Esophagus muscularis mucosa (tissue), 4 donors: ENCODE data around the gene MRGPRD. TPM values are rescaled to one million over a fixed set of nuclear protein-coding genes. Genes with fewer than 3 reads are reported as not detected.

ENCODE experiments used
- DNase-seq: peaks from one replicate; pipeline ENCODE4 v3.0.0-alpha.2; 2017; ENCODE audit errors: extremely low spot score
- H3K27ac ChIP-seq, 4 donors: fragments of 200-600 bp; sonication (generic); replicated peaks in 1 of 4; 1 replicate in 3 of 4; 2 replicates in 1 of 4; pipeline ENCODE4 v1.5.1; 2016 to 2019; ENCODE audit warnings: mild to moderate bottlenecking in 1 of 4
- H3K27me3 ChIP-seq, 4 donors: fragments of 200-600 bp; sonication (generic); one replicate each; pipeline versions ENCODE4 v1.5.1 to v1.6.0; 2016 to 2019
- H3K36me3 ChIP-seq, 4 donors: fragments of 200-600 bp; sonication (generic); one replicate each; pipeline ENCODE4 v1.5.1; 2016 to 2019
- H3K4me1 ChIP-seq, 4 donors: fragments of 200-600 bp; sonication (generic); one replicate each; pipeline ENCODE4 v1.5.1; 2016 to 2019
- H3K4me3 ChIP-seq, 4 donors: fragments of 200-600 bp; sonication (generic); 1 replicate in 2 of 4; 2 replicates in 2 of 4; pipeline ENCODE4 v1.5.1; 2016 to 2019; ENCODE audit warnings: mild to moderate bottlenecking in 4 of 4, moderate library complexity in 1 of 4
- H3K9me3 ChIP-seq, 4 donors: fragments of 200-600 bp; sonication (generic); 1 replicate in 3 of 4; 2 replicates in 1 of 4; pipeline ENCODE4 v1.5.1; 2016 to 2019
- CTCF ChIP-seq, 3 experiments: fragments of 200-600 bp in 2 of 3; fragments of 450-650 bp in 1 of 3; sonication (generic) in 2 of 3; IDR thresholded peaks; one replicate each; pipeline ENCODE4 v1.5.1; 2017 to 2019; ENCODE audit warnings: antibody characterized with exemption in 3 of 3, mild to moderate bottlenecking in 2 of 3, moderate library complexity in 1 of 3
- EP300 ChIP-seq: sonication (generic); formaldehyde crosslinking; IDR thresholded peaks from one replicate; pipeline ENCODE4 v1.6.1; 2017; ENCODE audit warnings: antibody characterized with exemption
- POLR2A ChIP-seq: fragments of 450-650 bp; IDR thresholded peaks from one replicate; pipeline ENCODE4 v1.6.1; 2017; ENCODE audit warnings: antibody characterized with exemption, moderate library complexity, mild to moderate bottlenecking, low read depth
- POLR2AphosphoS5 ChIP-seq, 2 donors: sonication (generic); formaldehyde crosslinking; IDR thresholded peaks; one replicate each; pipeline ENCODE4 v1.6.1; 2017; ENCODE audit warnings: antibody characterized with exemption in 2 of 2
- whole genome bisulfite sequencing: methylation state at CpG from one replicate; pipeline ENCODE4 v1.1.5; 2018; 5-methylcytosine and 5-hydroxymethylcytosine counted together
- intact Hi-C: fragments of 100-400 bp; cut with DNase I; formaldehyde crosslinking; loops from one replicate; pipeline ENCODE4 v1.15.1; 2023
- total RNA-seq, 4 donors: library from RNA; depleted of rRNA; stranded (reverse); fragments of >200 nt; gene quantifications; one replicate each; pipeline versions ENCODE4 v1.1.0 to v1.2.1, GENCODE V29; 2016

The MRGPRD gene
- total RNA-seq, 4 donors from 2014 or later, result 0.32 to 2.5 (median 0.66) TPM; not detected in 1

GRCh38 chr11:69018924-69019323 lies 38.1 kb upstream of the MRGPRD start:
- Histone ChIP-seq H3K36me3 (no peaks in the 10 kb centered on the region), H3K27ac (peak overlapping the region; percentile 68 to 95 (median 76)), H3K27me3 (peaks cover 0 to 3% (median 0%) of the 10 kb centered on the region in 4 donors), H3K4me3 (no peak overlapping the region), H3K9me3 (no peaks in the 10 kb centered on the region), H3K4me1 (peaks cover 8 to 36% (median 33%) of the 10 kb centered on the region in 4 donors)
- 47% methylated on average over 13 of the region's 13 CpGs for WGBS
- peak in 1 of 2 donors; percentile 54 for TF ChIP-seq POLR2AphosphoS5 (IDR thresholded peaks at IDR 0.05)
- no peak for TF ChIP-seq EP300
- TF ChIP-seq CTCF (IDR thresholded peaks at IDR 0.05), result peak in 1 of 3 experiments; percentile 23
- no peak for TF ChIP-seq POLR2A
- intact Hi-C loops, result no loop called here
- no peak for DNase-seq

DNA sequence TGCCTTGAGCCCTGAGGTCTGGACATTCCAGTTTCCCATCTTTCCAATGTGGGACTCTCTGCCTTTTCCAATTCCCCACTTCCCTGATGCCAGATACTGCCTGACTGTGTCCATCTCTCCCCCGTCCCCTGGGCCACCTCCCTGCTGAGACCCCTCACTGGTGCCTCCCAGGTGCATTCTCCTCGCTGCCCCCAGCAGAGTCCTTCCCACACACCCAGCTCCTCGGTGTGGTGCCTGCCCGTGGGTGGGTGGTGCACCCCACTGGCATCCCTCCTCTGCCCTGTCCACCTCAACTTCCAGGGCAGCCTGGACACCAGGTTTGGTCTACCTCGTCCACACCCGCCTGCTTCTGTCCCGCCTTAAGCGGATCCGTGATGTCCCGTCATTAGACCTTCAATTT lies 37.2 kb upstream of the MRGPRD start:
- Histone ChIP-seq H3K4me1 (peaks cover 16 to 45% (median 41%) of the 10 kb centered on the region in 4 donors), H3K4me3 (no peak overlapping the region), H3K27me3 (peaks cover 0 to 12% (median 0%) of the 10 kb centered on the region in 4 donors), H3K36me3 (no peaks in the 10 kb centered on the region), H3K27ac (peak overlapping the region; percentile 68 to 95 (median 76)), H3K9me3 (no peaks in the 10 kb centered on the region)
- no peak for TF ChIP-seq CTCF (IDR thresholded peaks at IDR 0.05)
- TF ChIP-seq EP300, result no peak
- no peak for TF ChIP-seq POLR2AphosphoS5 (IDR thresholded peaks at IDR 0.05)
- TF ChIP-seq POLR2A, result no peak
- DNase-seq, result no peak
- intact Hi-C loops, result no loop called here
- WGBS, result 83% methylated on average over 10 of the region's 10 CpGs

GRCh38 chr11:69014898-69015549 lies 34.2 kb upstream of the MRGPRD start:
- no peaks in the 10 kb centered on the region for H3K9me3 ChIP-seq
- TF ChIP-seq POLR2AphosphoS5 (IDR thresholded peaks at IDR 0.05) (no peak), POLR2A (no peak), CTCF (IDR thresholded peaks at IDR 0.05) (no peak), EP300 (no peak)
- DNase-seq, result no peak
- H3K36me3 ChIP-seq, result no peaks in the 10 kb centered on the region
- intact Hi-C loops, result no loop called here
- WGBS, result 63% methylated on average over 9 of the region's 9 CpGs
- H3K4me1 ChIP-seq, result peaks cover 27 to 70% (median 54%) of the 10 kb centered on the region in 4 donors
- peaks cover 0 to 18% (median 0%) of the 10 kb centered on the region in 4 donors for H3K27me3 ChIP-seq
- peak overlapping the region in 3 of 4 donors; percentile 65 to 83 (median 77) for H3K4me3 ChIP-seq
- H3K27ac ChIP-seq, result peak overlapping the region; percentile 95 to 99 (median 97)

DNA sequence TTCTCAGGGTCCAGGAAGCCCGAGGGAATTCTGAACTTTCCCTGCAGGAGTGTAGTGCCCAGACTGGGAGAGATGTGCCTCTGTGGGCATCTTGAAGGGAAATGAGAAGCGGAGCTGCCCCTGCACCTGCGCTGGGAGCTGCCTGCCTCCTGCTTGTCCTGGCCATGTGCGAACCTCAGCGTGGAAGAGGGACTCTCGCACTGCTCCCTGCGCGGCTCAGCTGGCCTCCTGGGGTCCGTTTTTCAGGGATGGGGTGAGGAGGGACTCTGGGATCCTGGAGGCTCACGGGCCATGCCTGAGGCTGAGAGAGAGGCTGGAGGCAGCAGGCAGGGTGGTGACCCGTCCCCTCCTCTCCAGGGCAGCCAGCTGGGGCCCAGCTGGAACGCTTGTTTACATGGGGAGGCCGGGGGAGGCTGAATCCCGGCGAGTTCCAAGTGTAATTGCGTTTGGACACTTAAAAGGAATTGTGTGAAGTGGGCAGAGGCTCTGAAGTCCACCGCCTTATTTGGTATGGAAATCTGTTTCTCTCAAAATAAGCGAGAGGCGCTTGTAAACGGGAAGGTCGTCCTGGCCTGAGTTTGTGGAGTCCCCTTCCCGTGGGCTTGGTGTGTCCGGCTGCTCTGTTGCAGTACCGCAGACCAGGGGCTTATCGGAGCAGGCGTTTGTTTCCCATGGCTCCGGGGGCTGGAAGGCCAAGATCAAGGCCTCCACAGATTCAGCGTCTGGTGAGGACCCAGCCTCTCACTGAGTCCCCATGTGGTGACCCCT lies 33.5 kb upstream of the MRGPRD start:
- Histone ChIP-seq H3K27ac (peak overlapping the region; percentile 95 to 99 (median 97)), H3K4me3 (peak overlapping the region; percentile 65 to 83 (median 72)), H3K36me3 (peaks cover 0 to 6% (median 1%) of the 10 kb centered on the region in 4 donors), H3K4me1 (peaks cover 35 to 75% (median 60%) of the 10 kb centered on the region in 4 donors), H3K9me3 (no peaks in the 10 kb centered on the region), H3K27me3 (peaks cover 0 to 18% (median 0%) of the 10 kb centered on the region in 4 donors)
- intact Hi-C loops, result no loop called here
- 31% methylated on average over 25 of the region's 28 CpGs for WGBS
- no peak for DNase-seq
- TF ChIP-seq EP300, result peak; percentile 33
- TF ChIP-seq POLR2A, result no peak
- no peak for TF ChIP-seq CTCF (IDR thresholded peaks at IDR 0.05)
- peak; percentile 91 for TF ChIP-seq POLR2AphosphoS5 (IDR thresholded peaks at IDR 0.05)
